Posterior cingulate gyrus (tissue), 11 donors: ENCODE measurements around the gene CDC34.

Experiments
- DNase-seq, 10 donors: peaks; one replicate each; pipeline versions ENCODE4 v3.0.0 to v3.0.0-alpha.2; 2020 to 2021; ENCODE audit warnings: mixed read lengths in 3 of 10
- intact Hi-C: fragments of 100-400 bp; cut with DNase I; formaldehyde crosslinking; loops from one replicate; pipeline ENCODE4 v1.15.1; 2023

CDC34 gene

GRCh38 chr19:496112-496665 is 35.4 kb upstream of the CDC34 start, which contains the start of gene MADCAM1:
MADCAM1 (plus strand) TSS chr19:496486; CDS start chr19:496500, 14 bp downstream.
- DNase-seq: peak in 1 of 10 donors; percentile 48
- intact Hi-C loops: no loop called here

- DNase-seq: peak in 1 of 10 donors; percentile 5
- intact Hi-C loops: no loop called here
These were observed 34.6 kb upstream of the CDC34 start for GRCh38 chr19:496986-497385.

GRCh38 chr19:497491-497868 is 34.1 kb upstream of the CDC34 start:
- intact Hi-C loops: no loop called here
- no peak for DNase-seq

- peak in 1 of 10 donors; percentile 67 for DNase-seq
- intact Hi-C loops: no loop called here
These were observed 33.6 kb upstream of the CDC34 start for GRCh38 chr19:497869-498510.

- DNase-seq: peak in 1 of 10 donors; percentile 47
- intact Hi-C loops: no loop called here
These were observed 33.1 kb upstream of the CDC34 start for GRCh38 chr19:498511-498891.

- intact Hi-C loops: no loop called here
- DNase-seq: no peak
These were observed 32.5 kb upstream of the CDC34 start for GRCh38 chr19:498977-499623.

GRCh38 chr19:501646-502045 is 29.9 kb upstream of the CDC34 start:
- intact Hi-C loops: no loop called here
- DNase-seq: no peak

- peak in 1 of 10 donors; percentile 55 for DNase-seq
- intact Hi-C loops: loop anchor here (5.0 kb wide), 1 partner anchor 122 kb away; no protein-coding TSS in a partner anchor
These were observed 26.9 kb upstream of the CDC34 start for GRCh38 chr19:504616-505015.

GRCh38 chr19:506404-507285 is 24.9 kb upstream of the CDC34 start:
- peak; percentile 82 to 100 (median 97) for DNase-seq
- intact Hi-C loops: loop anchor here (1.0 to 5.0 kb wide), 2 partner anchors 17 to 124 kb away; no protein-coding TSS in a partner anchor

GRCh38 chr19:507286-508203 is 24.0 kb upstream of the CDC34 start, which contains the start of gene TPGS1:
TPGS1 (plus strand) TSS chr19:507497; CDS start chr19:507507, 10 bp downstream.
- intact Hi-C loops: loop anchor here (1.0 to 5.0 kb wide), 3 partner anchors 18 to 125 kb away; partner anchors contain the start of gene CDC34
- peak; percentile 77 to 99 (median 92) for DNase-seq

GRCh38 chr19:508204-509150 is 23.1 kb upstream of the CDC34 start:
- intact Hi-C loops: loop anchor here (2.0 to 5.0 kb wide), 2 partner anchors 22 to 126 kb away; partner anchors contain the start of gene CDC34
- no peak for DNase-seq

GRCh38 chr19:510606-511100 is 20.9 kb upstream of the CDC34 start:
- intact Hi-C loops: no loop called here
- DNase-seq: peak; percentile 61 to 97 (median 78)

GRCh38 chr19:511101-511851 is 20.3 kb upstream of the CDC34 start:
- peak in 5 of 10 donors; percentile 33 to 89 (median 50) for DNase-seq
- intact Hi-C loops: no loop called here

- peak in 1 of 10 donors; percentile 81 for DNase-seq
- intact Hi-C loops: no loop called here
These were observed 18.8 kb upstream of the CDC34 start for GRCh38 chr19:512547-513365.

GRCh38 chr19:513368-514165 is 18.0 kb upstream of the CDC34 start:
- peak in 1 of 10 donors; percentile 79 for DNase-seq
- intact Hi-C loops: no loop called here
